HCT116 (cell line): ENCODE results near the gene LPAR3. TPM values are rescaled to one million over a fixed set of nuclear protein-coding genes. Genes with fewer than 3 reads are reported as not detected.

Experiments used
- ATAC-seq: fragments of 200-7000 bp; cut with Tn5 transposase; 2 replicates; pipeline ENCODE4 v1.9.1; 2020; ENCODE audit warnings: mild to moderate bottlenecking, moderate library complexity
- Bru-seq: library from RNA; stranded (reverse); fragments of 400-500 nt; gene quantifications from one replicate; lab custom pipeline; 2021; lab: Mats Ljungman, UMichigan
- BruChase-seq, 2 experiments: library from RNA; stranded (reverse); fragments of 400-500 nt; gene quantifications; one replicate each; lab custom pipeline; 2021; lab: Mats Ljungman, UMichigan
- BruUV-seq: library from RNA; stranded (reverse); fragments of 400-500 nt; replicated peaks from 2 replicates; lab custom pipeline; 2021; lab: Mats Ljungman, UMichigan
- CTCF ChIA-PET: fragments of 300-600 bp; sonication (Branson Sonifier 250); formaldehyde crosslinking; loops from one replicate; lab custom pipeline; 2021; ENCODE audit warnings: antibody characterized with exemption; lab: Charles Lee
- POLR2A ChIA-PET: fragments of 300-600, 350-600 bp; sonication (Branson Sonifier 250); formaldehyde crosslinking; loops from one replicate; lab custom pipeline; 2021; ENCODE audit warnings: antibody characterized with exemption; lab: Charles Lee
- RAD21 ChIA-PET, 2 experiments: fragments of 300-600 bp; sonication (Branson Sonifier 250); formaldehyde crosslinking; loops; one replicate each; lab custom pipeline; 2023; ENCODE audit warnings: low total read pairs in 2 of 2; ENCODE audit not compliant: uncharacterized antibody in 2 of 2, unreplicated experiment in 2 of 2, low non-redundant PET in 1 of 2; lab: Charles Lee
- DNase-seq: peaks from one replicate; pipeline ENCODE4 v3.0.0-alpha.2; 2010; ENCODE audit warnings: low read depth, low spot score
- H2AFZ ChIP-seq: fragments of 200-600 bp; shearing (Covaris generic), sonication (generic); 2 replicates; pipeline ENCODE4 v1.6.1; 2017; ENCODE audit warnings: low read depth, mixed run types, mixed read lengths, antibody characterized with exemption, low read length; ENCODE audit not compliant: poor library complexity, severe bottlenecking
- H3K27ac ChIP-seq: 2 replicates; pipeline ENCODE4 v1.5.1; 2012; ENCODE audit warnings: low read depth, low read length
- H3K27me3 ChIP-seq: fragments of 200-600 bp; sonication (generic); 2 replicates; pipeline ENCODE4 v1.6.1; 2016; ENCODE audit warnings: mixed run types, low read length, mixed read lengths; ENCODE audit not compliant: insufficient read depth
- H3K36me3 ChIP-seq, 2 experiments: fragments of 200-500 bp in 1 of 2; fragments of 200-600 bp in 1 of 2; sonication (Bioruptor generic) in 1 of 2; sonication (generic) in 1 of 2; 2 replicates each; pipeline versions ENCODE4 v1.5.1 to v1.6.1; 2014 to 2016; ENCODE audit warnings: low read length in 2 of 2, inconsistent platforms in 1 of 2, mixed read lengths in 1 of 2, mixed run types in 1 of 2; ENCODE audit not compliant: insufficient read depth in 2 of 2, control insufficient read depth in 1 of 2
- H3K4me1 ChIP-seq, 2 experiments: fragments of 200-600 bp in 1 of 2; sonication (generic) in 1 of 2; 2 replicates each; pipeline versions ENCODE4 v1.5.1 to v1.6.1; 2012 to 2017; ENCODE audit warnings: low read length in 2 of 2, inconsistent platforms in 1 of 2, mild to moderate bottlenecking in 1 of 2, mixed read lengths in 1 of 2, mixed run types in 1 of 2, moderate library complexity in 1 of 2; ENCODE audit not compliant: insufficient read depth in 2 of 2, control insufficient read depth in 1 of 2
- H3K4me2 ChIP-seq: fragments of 200-600 bp; sonication (generic); 2 replicates; pipeline ENCODE4 v1.6.1; 2017; ENCODE audit warnings: mixed run types, low read length, mixed read lengths
- H3K4me3 ChIP-seq, 2 experiments: fragments of 200-600 bp in 1 of 2; sonication (generic) in 1 of 2; replicated peaks in 1 of 2; 2 replicates each; pipeline ENCODE4 v1.5.1; 2011 to 2016; ENCODE audit warnings: low read length in 2 of 2, control low read depth in 1 of 2, low read depth in 1 of 2, mild to moderate bottlenecking in 1 of 2, mixed read lengths in 1 of 2, mixed run types in 1 of 2
- H3K79me2 ChIP-seq: fragments of 200-600 bp; sonication (generic); 2 replicates; pipeline ENCODE4 v1.6.1; 2017; ENCODE audit warnings: mild to moderate bottlenecking, mixed run types, low read length, moderate library complexity, mixed read lengths; ENCODE audit not compliant: insufficient read depth
- H3K9ac ChIP-seq: fragments of 200-600 bp; sonication (generic); 2 replicates; pipeline ENCODE4 v1.6.1; 2016; ENCODE audit warnings: low read length, mixed read lengths
- H3K9me2 ChIP-seq: fragments of 200-600 bp; sonication (generic), shearing (Covaris generic); 2 replicates; pipeline ENCODE4 v1.6.1; 2017; ENCODE audit warnings: mixed run types, mild to moderate bottlenecking, moderate library complexity; ENCODE audit not compliant: insufficient read depth
- H3K9me3 ChIP-seq, 2 experiments: fragments of 200-500 bp in 1 of 2; fragments of 200-600 bp in 1 of 2; sonication (Bioruptor generic) in 1 of 2; sonication (generic) in 1 of 2; 2 replicates each; pipeline ENCODE4 v1.6.1; 2014 to 2017; ENCODE audit warnings: low read length in 2 of 2, mixed read lengths in 2 of 2, inconsistent platforms in 1 of 2, low read depth in 1 of 2, mild to moderate bottlenecking in 1 of 2, mixed run types in 1 of 2, moderate library complexity in 1 of 2; ENCODE audit not compliant: control insufficient read depth in 1 of 2, insufficient read depth in 1 of 2
- H4K20me1 ChIP-seq: fragments of 200-600 bp; sonication (generic), shearing (Covaris generic); 2 replicates; pipeline ENCODE4 v1.6.1; 2017; ENCODE audit warnings: mixed run types, mild to moderate bottlenecking, moderate library complexity; ENCODE audit not compliant: insufficient read depth
- ATF3 ChIP-seq: IDR thresholded peaks from 2 replicates; pipeline ENCODE4 v1.6.1; 2012
- CBX3 ChIP-seq: IDR thresholded peaks from 2 replicates; pipeline ENCODE4 v1.6.1; 2012; ENCODE audit warnings: low read depth
- CEBPB ChIP-seq: IDR thresholded peaks from 2 replicates; pipeline ENCODE4 v1.6.1; 2012; ENCODE audit warnings: low read depth
- EGR1 ChIP-seq: IDR thresholded peaks from 2 replicates; pipeline ENCODE4 v1.6.1; 2012; ENCODE audit warnings: low read depth
- ELF1 ChIP-seq: IDR thresholded peaks from 2 replicates; pipeline ENCODE4 v1.6.1; 2012; ENCODE audit warnings: low read depth, borderline replicate concordance
- EZH2 ChIP-seq: fragments of 200-600 bp; sonication (generic); IDR thresholded peaks from 2 replicates; pipeline ENCODE4 v1.6.1; 2017; ENCODE audit warnings: antibody characterized with exemption, mixed run types
- EZH2phosphoT487 ChIP-seq: fragments of 200-600 bp; IDR thresholded peaks from 2 replicates; pipeline ENCODE4 v1.6.1; 2018; ENCODE audit warnings: antibody characterized with exemption, borderline replicate concordance
- FOSL1 ChIP-seq: IDR thresholded peaks from 2 replicates; pipeline ENCODE4 v1.6.1; 2012; ENCODE audit warnings: low read depth
- JUND ChIP-seq: IDR thresholded peaks from 2 replicates; pipeline ENCODE4 v1.6.1; 2012
- POLR2A ChIP-seq: IDR thresholded peaks from 2 replicates; pipeline ENCODE4 v1.7.0; 2011; ENCODE audit warnings: borderline replicate concordance; ENCODE audit not compliant: insufficient read depth, insufficient read length; ENCODE audit errors: extremely low read depth
- POLR2AphosphoS5 ChIP-seq: IDR thresholded peaks from 2 replicates; pipeline ENCODE4 v1.6.1; 2011; ENCODE audit warnings: mild to moderate bottlenecking, low read depth, low read length, moderate library complexity
- RAD21 ChIP-seq: IDR thresholded peaks from 2 replicates; pipeline ENCODE4 v1.6.1; 2012; ENCODE audit warnings: low read depth, mild to moderate bottlenecking
- SP1 ChIP-seq: IDR thresholded peaks from 2 replicates; pipeline ENCODE4 v1.6.1; 2012; ENCODE audit warnings: low read depth
- TCF7L2 ChIP-seq: IDR thresholded peaks from 2 replicates; pipeline ENCODE4 v1.7.0; 2011; ENCODE audit warnings: borderline replicate concordance, inconsistent platforms; ENCODE audit not compliant: insufficient read depth, insufficient read length; ENCODE audit errors: extremely low read depth
- YY1 ChIP-seq: IDR thresholded peaks from 2 replicates; pipeline ENCODE4 v1.6.1; 2011; ENCODE audit warnings: low read length, low read depth, moderate library complexity, mild to moderate bottlenecking; ENCODE audit not compliant: insufficient replicate concordance; ENCODE audit errors: extremely low read depth
- ZNF274 ChIP-seq: fragments of 200-500 bp; sonication (Bioruptor generic); IDR thresholded peaks from 2 replicates; pipeline ENCODE4 v1.6.1; 2014; ENCODE audit warnings: mild to moderate bottlenecking, low read depth, low read length, inconsistent platforms
- intact Hi-C: fragments of 100-400 bp; cut with micrococcal nuclease; formaldehyde crosslinking; loops from 2 replicates; pipeline ENCODE4 v1.10.0; 2022
- long read RNA-seq: library from polyadenylated mRNA; unstranded; transcript quantifications from one replicate; pipeline ENCODE4 v2.0.0, GENCODE V29; 2021; ENCODE audit not compliant: unreplicated experiment
- polyA plus RNA-seq: library from polyadenylated mRNA; unstranded; fragments of >200 nt; gene quantifications from 2 replicates; pipeline ENCODE4 v1.2.1, GENCODE V29; 2012; ENCODE audit warnings: missing spikeins
- total RNA-seq: library from RNA; stranded (reverse); gene quantifications from one replicate; pipeline ENCODE4 v1.2.1, GENCODE V29; 2021; ENCODE audit not compliant: unreplicated experiment
- TF ChIP-seq, protein P1 (sequence below): IDR thresholded peaks from 2 replicates; pipeline ENCODE4 v1.6.1; 2011; ENCODE audit warnings: mild to moderate bottlenecking, low read length, moderate library complexity; ENCODE audit not compliant: insufficient replicate concordance; ENCODE audit errors: extremely low read depth
- TF ChIP-seq, protein P2 (sequence below): IDR thresholded peaks from 2 replicates; pipeline ENCODE4 v1.6.1; 2012

LPAR3 gene, protein sequence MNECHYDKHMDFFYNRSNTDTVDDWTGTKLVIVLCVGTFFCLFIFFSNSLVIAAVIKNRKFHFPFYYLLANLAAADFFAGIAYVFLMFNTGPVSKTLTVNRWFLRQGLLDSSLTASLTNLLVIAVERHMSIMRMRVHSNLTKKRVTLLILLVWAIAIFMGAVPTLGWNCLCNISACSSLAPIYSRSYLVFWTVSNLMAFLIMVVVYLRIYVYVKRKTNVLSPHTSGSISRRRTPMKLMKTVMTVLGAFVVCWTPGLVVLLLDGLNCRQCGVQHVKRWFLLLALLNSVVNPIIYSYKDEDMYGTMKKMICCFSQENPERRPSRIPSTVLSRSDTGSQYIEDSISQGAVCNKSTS
- 27.2 TPM for total RNA-seq
- polyA plus RNA-seq = 11.4 and 14.4 TPM in 2 replicates
- Bru-seq, nascent RNA = percentile 73 among the genes with signal in this experiment
- BruChase-seq, experiment 1, labeled RNA remaining after a 6-hour chase = percentile 57 among the genes with signal in this experiment
- percentile 62 among the genes with signal in this experiment for BruChase-seq, experiment 2, labeled RNA remaining after a 2-hour chase
- long read RNA-seq, transcript LPAR3-201 (3 exons, 1,720 nt) = major isoform, 15 of 30 reads
- long read RNA-seq, partial matches to known transcripts = 0 of 30 reads
- long read RNA-seq, other reads (novel, unspliced or antisense) = 13 of 30 reads

- Histone ChIP-seq H3K9me3 (no peaks in the 10 kb centered on the region), H3K4me1 (peaks cover 0 to 18% of the 10 kb centered on the region in 2 experiments; a peak in 1 of 4 replicates), H3K9ac (peak within 1 kb of the TSS; percentile 73), H4K20me1 (no peaks in the 10 kb centered on the region), H3K36me3 (peaks cover 2 to 11% of the 10 kb centered on the region in 2 experiments; a peak in 1 of 4 replicates), H3K27me3 (no peaks in the 10 kb centered on the region), H3K27ac (peak within 1 kb of the TSS; percentile 67), H2AFZ (peak within 1 kb of the TSS; percentile 52), H3K9me2 (no peaks in the 10 kb centered on the region), H3K4me2 (peak within 1 kb of the TSS; percentile 91), H3K79me2 (peaks cover 42% of the 10 kb centered on the region), H3K4me3 (peak within 1 kb of the TSS; percentile 77 to 81)
- RAD21 ChIA-PET = no interaction called here
- POLR2A ChIA-PET = interaction anchor here (0.8 to 0.9 kb wide), 2 partner anchors 10 to 18 kb away, joined by 3 read pairs; no protein-coding TSS in a partner anchor
- no TSS peak for BruUV-seq
- intact Hi-C loops = no loop called here
- DNase-seq = peak; percentile 71
- CTCF ChIA-PET = interaction anchor here (0.7 kb wide), 1 partner anchor 52 kb away, joined by 3 read pairs; no protein-coding TSS in a partner anchor
- ATAC-seq = peak; percentile 96
- TF ChIP-seq FOSL1 (no peak), YY1 (no peak), POLR2A (no peak), EGR1 (no peak; the same call in 1 of the 2 replicates), RAD21 (no peak), ATF3 (no peak), EZH2phosphoT487 (no peak), SP1 (0 out of 2 replicates have a peak, but pooled peaks have one; percentile 16), POLR2AphosphoS5 (peak; percentile 84), TCF7L2 (no peak), EZH2 (no peak), ZNF274 (no peak), JUND (no peak), ELF1 (no peak), CEBPB (no peak), CBX3 (no peak)
- TF ChIP-seq, protein P1, sequence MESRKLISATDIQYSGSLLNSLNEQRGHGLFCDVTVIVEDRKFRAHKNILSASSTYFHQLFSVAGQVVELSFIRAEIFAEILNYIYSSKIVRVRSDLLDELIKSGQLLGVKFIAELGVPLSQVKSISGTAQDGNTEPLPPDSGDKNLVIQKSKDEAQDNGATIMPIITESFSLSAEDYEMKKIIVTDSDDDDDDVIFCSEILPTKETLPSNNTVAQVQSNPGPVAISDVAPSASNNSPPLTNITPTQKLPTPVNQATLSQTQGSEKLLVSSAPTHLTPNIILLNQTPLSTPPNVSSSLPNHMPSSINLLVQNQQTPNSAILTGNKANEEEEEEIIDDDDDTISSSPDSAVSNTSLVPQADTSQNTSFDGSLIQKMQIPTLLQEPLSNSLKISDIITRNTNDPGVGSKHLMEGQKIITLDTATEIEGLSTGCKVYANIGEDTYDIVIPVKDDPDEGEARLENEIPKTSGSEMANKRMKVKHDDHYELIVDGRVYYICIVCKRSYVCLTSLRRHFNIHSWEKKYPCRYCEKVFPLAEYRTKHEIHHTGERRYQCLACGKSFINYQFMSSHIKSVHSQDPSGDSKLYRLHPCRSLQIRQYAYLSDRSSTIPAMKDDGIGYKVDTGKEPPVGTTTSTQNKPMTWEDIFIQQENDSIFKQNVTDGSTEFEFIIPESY = no peak
- TF ChIP-seq, protein P2, sequence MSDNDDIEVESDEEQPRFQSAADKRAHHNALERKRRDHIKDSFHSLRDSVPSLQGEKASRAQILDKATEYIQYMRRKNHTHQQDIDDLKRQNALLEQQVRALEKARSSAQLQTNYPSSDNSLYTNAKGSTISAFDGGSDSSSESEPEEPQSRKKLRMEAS = peak; percentile 84
Observed at GRCh38 chr1:84892705-84893618, at the start of gene LPAR3. TSS of gene LPAR3 (minus strand) at chr1:84893206. CDS start at chr1:84866120, 27,086 bp downstream.
